ENCODE data around the gene DLK1. TPM values are rescaled to one million over a fixed set of nuclear protein-coding genes. Genes with fewer than 3 reads are reported as not detected.
A peak's percentile ranks its signal among the peaks of the same experiment; 100 is the strongest.

DLK1 gene
- total and polyA plus RNA-seq, 2 of the 13 experiments (the other 11 are each of a cell fraction or from before 2014, with no cell fraction given), result 95.5 to 312 TPM

DNA sequence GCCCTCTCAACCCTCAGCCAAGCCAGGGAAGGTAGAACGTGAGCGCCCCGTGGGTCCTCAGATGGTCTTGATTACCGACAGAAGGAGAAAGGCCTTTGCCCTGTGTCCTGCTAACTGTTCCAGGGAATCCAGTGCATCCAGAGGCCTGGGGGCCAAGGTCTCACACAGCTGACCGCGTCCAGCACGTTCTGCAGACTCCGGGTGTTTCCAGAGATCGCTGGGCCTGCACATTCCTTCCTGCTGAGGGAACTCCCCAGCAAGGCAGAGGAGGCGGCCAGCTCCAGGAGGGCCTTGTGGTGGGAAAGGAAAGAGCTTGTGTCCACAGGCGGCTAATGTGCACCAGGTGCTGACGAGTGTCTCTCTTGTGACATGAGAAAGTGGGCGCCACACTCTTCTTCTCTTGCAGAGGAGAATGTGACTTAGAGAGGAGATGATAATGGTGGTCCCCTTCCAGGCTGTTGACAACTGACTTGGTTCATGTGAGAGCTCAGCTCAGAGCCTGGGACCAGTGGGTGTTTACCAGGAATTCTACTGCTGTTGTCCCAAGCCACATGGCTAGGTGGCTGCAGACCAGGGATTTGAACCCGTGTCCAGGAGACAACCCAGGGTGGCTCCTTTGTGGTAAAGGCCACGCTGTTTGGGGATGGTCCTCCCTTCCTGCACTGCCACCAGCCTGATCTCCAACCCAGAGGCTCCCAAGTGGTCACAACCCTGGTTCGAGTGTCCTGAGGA, 46.8 kb upstream of the DLK1 start (continued):
- TF ChIP-seq MZF1 (CRISPR knock-in tag; IDR thresholded peaks at IDR 0.05; ENCODE audit: borderline replicate concordance) (no peak), ARHGAP35 (CRISPR knock-in tag; IDR thresholded peaks at IDR 0.05; ENCODE audit: borderline replicate concordance) (peak; percentile 48; the same call in 1 of the 2 replicates), ZFP1 (CRISPR knock-in tag; IDR thresholded peaks at IDR 0.05) (0 out of 2 replicates have a peak, but pooled peaks have one; percentile 49), ZNF12 (CRISPR knock-in tag; IDR thresholded peaks at IDR 0.05) (no peak; the same call in 1 of the 2 replicates), ZNF326 (CRISPR knock-in tag; IDR thresholded peaks at IDR 0.05; ENCODE audit: borderline replicate concordance) (no peak), KDM3A (CRISPR knock-in tag; IDR thresholded peaks at IDR 0.05; ENCODE audit: low read depth) (no peak; the same call in 1 of the 2 replicates), ZNF773 (CRISPR knock-in tag; IDR thresholded peaks at IDR 0.05; ENCODE audit: borderline replicate concordance) (no peak), KAT7 (CRISPR knock-in tag; IDR thresholded peaks at IDR 0.05; ENCODE audit: borderline replicate concordance) (peak; percentile 76; the same call in 1 of the 2 replicates), ZNF101 (CRISPR knock-in tag; IDR thresholded peaks at IDR 0.05; ENCODE audit: borderline replicate concordance, low read depth) (no peak), NPAS2 (CRISPR knock-in tag; IDR thresholded peaks at IDR 0.05; ENCODE audit: borderline replicate concordance) (no peak), SIN3A (IDR thresholded peaks at IDR 0.05; ENCODE audit: borderline replicate concordance, low read depth, low read length) (no peak), ZNF34 (CRISPR knock-in tag; IDR thresholded peaks at IDR 0.05; ENCODE audit: borderline replicate concordance) (no peak), EZH2 (conservative IDR thresholded peaks at IDR 0.05; ENCODE audit: low read depth, low read length) (no peak), ZNF788 (CRISPR knock-in tag; IDR thresholded peaks at IDR 0.05; ENCODE audit: borderline replicate concordance) (peak; percentile 91; the same call in 1 of the 2 replicates), ZNF350 (CRISPR knock-in tag; IDR thresholded peaks at IDR 0.05; ENCODE audit: borderline replicate concordance, low read depth) (no peak; the same call in 1 of the 2 replicates), MATR3 (CRISPR knock-in tag; IDR thresholded peaks at IDR 0.05) (no peak), ZNF550 (CRISPR knock-in tag; IDR thresholded peaks at IDR 0.05; ENCODE audit: borderline replicate concordance) (no peak), CBFB (CRISPR knock-in tag; IDR thresholded peaks at IDR 0.05) (no peak), ZNF3 (CRISPR knock-in tag; IDR thresholded peaks at IDR 0.05) (no peak)
- TF ChIP-seq, protein P1, sequence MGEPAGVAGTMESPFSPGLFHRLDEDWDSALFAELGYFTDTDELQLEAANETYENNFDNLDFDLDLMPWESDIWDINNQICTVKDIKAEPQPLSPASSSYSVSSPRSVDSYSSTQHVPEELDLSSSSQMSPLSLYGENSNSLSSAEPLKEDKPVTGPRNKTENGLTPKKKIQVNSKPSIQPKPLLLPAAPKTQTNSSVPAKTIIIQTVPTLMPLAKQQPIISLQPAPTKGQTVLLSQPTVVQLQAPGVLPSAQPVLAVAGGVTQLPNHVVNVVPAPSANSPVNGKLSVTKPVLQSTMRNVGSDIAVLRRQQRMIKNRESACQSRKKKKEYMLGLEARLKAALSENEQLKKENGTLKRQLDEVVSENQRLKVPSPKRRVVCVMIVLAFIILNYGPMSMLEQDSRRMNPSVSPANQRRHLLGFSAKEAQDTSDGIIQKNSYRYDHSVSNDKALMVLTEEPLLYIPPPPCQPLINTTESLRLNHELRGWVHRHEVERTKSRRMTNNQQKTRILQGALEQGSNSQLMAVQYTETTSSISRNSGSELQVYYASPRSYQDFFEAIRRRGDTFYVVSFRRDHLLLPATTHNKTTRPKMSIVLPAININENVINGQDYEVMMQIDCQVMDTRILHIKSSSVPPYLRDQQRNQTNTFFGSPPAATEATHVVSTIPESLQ (CRISPR knock-in tag; conservative IDR thresholded peaks at IDR 0.05), result 0 out of 2 replicates have a peak, but pooled peaks have one; percentile 12
- TF ChIP-seq, protein P2, sequence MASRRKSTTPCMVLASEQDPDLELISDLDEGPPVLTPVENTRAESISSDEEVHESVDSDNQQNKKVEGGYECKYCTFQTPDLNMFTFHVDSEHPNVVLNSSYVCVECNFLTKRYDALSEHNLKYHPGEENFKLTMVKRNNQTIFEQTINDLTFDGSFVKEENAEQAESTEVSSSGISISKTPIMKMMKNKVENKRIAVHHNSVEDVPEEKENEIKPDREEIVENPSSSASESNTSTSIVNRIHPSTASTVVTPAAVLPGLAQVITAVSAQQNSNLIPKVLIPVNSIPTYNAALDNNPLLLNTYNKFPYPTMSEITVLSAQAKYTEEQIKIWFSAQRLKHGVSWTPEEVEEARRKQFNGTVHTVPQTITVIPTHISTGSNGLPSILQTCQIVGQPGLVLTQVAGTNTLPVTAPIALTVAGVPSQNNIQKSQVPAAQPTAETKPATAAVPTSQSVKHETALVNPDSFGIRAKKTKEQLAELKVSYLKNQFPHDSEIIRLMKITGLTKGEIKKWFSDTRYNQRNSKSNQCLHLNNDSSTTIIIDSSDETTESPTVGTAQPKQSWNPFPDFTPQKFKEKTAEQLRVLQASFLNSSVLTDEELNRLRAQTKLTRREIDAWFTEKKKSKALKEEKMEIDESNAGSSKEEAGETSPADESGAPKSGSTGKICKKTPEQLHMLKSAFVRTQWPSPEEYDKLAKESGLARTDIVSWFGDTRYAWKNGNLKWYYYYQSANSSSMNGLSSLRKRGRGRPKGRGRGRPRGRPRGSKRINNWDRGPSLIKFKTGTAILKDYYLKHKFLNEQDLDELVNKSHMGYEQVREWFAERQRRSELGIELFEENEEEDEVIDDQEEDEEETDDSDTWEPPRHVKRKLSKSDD (CRISPR knock-in tag; IDR thresholded peaks at IDR 0.05; ENCODE audit: low read depth), result no peak
- TF ChIP-seq, protein P3, sequence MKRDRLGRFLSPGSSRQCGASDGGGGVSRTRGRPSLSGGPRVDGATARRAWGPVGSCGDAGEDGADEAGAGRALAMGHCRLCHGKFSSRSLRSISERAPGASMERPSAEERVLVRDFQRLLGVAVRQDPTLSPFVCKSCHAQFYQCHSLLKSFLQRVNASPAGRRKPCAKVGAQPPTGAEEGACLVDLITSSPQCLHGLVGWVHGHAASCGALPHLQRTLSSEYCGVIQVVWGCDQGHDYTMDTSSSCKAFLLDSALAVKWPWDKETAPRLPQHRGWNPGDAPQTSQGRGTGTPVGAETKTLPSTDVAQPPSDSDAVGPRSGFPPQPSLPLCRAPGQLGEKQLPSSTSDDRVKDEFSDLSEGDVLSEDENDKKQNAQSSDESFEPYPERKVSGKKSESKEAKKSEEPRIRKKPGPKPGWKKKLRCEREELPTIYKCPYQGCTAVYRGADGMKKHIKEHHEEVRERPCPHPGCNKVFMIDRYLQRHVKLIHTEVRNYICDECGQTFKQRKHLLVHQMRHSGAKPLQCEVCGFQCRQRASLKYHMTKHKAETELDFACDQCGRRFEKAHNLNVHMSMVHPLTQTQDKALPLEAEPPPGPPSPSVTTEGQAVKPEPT (CRISPR knock-in tag; IDR thresholded peaks at IDR 0.05; ENCODE audit: low read depth), result 0 out of 2 replicates have a peak, but pooled peaks have one; percentile 73
